HG03460 (cell line): ENCODE results near the gene SOCS2.
"Not testable (repeated sequence)": the region's sequence is repeated elsewhere in the genome, so short reads cannot be mapped to it uniquely, and the experiment has no call there.

Experiments used
- ATAC-seq: cut with Tn5 transposase; IDR thresholded peaks from one replicate; pipeline ENCODE4 v1.9.1; 2021; ENCODE audit not compliant: unreplicated experiment

The SOCS2 gene

GRCh38 chr12:93592641-93593406, 20.3 kb downstream of the SOCS2 start:
- ATAC-seq: no peak

- no peak for ATAC-seq
These were observed 21.4 kb downstream of the SOCS2 start for GRCh38 chr12:93593843-93594242.

GRCh38 chr12:93594766-93595311, 22.4 kb downstream of the SOCS2 start:
- no peak for ATAC-seq

- ATAC-seq: no peak
These were observed 22.9 kb downstream of the SOCS2 start for GRCh38 chr12:93595351-93595750.

- ATAC-seq: no peak
These were observed 25.1 kb downstream of the SOCS2 start for GRCh38 chr12:93597608-93598007.

GRCh38 chr12:93599192-93599591, 26.7 kb downstream of the SOCS2 start:
- no peak for ATAC-seq

GRCh38 chr12:93601591-93601990, 29.1 kb downstream of the SOCS2 start:
- no peak for ATAC-seq

GRCh38 chr12:93602897-93603668, 30.6 kb downstream of the SOCS2 start:
- ATAC-seq: no peak

- no peak for ATAC-seq
These were observed 31.3 kb downstream of the SOCS2 start for GRCh38 chr12:93603762-93604161.

- no peak for ATAC-seq
These were observed 35.8 kb downstream of the SOCS2 start for GRCh38 chr12:93608313-93608712.

- ATAC-seq: no peak
These were observed 37.1 kb downstream of the SOCS2 start for GRCh38 chr12:93609281-93610192.

GRCh38 chr12:93612776-93613175, 40.3 kb downstream of the SOCS2 start:
- no peak for ATAC-seq

GRCh38 chr12:93614917-93615596, 42.6 kb downstream of the SOCS2 start:
- ATAC-seq: no peak

GRCh38 chr12:93616584-93617101, 44.2 kb downstream of the SOCS2 start:
- ATAC-seq: no peak

- ATAC-seq: no peak
These were observed 46.5 kb downstream of the SOCS2 start for GRCh38 chr12:93618891-93619410.

GRCh38 chr12:93621986-93622385, 49.5 kb downstream of the SOCS2 start:
- ATAC-seq: no peak

- no peak for ATAC-seq
These were observed 50.0 kb downstream of the SOCS2 start for GRCh38 chr12:93622485-93622884.

GRCh38 chr12:93624595-93625294, 52.3 kb downstream of the SOCS2 start:
- ATAC-seq: peak; percentile 76

- not testable (repeated sequence) for ATAC-seq
These were observed 52.8 kb downstream of the SOCS2 start for GRCh38 chr12:93625295-93625645.
